HCEC 1CT (cell line): ENCODE results near the gene CATSPERB.
"Not testable (repeated sequence)": the region's sequence is repeated elsewhere in the genome, so short reads cannot be mapped to it uniquely, and the experiment has no call there.

ENCODE experiments used
- DNase-seq: peaks from one replicate; pipeline ENCODE4 v3.0.0-alpha.2; 2017

CATSPERB gene

GRCh38 chr14:91667101-91667500, 64.8 kb downstream of the CATSPERB start:
- not testable (repeated sequence) for DNase-seq

GRCh38 chr14:91660790-91661189, 71.1 kb downstream of the CATSPERB start:
- DNase-seq: no peak

GRCh38 chr14:91654836-91655235, 77.0 kb downstream of the CATSPERB start:
- DNase-seq: no peak

GRCh38 chr14:91653451-91653850, 78.4 kb downstream of the CATSPERB start:
- DNase-seq: no peak

- peak; percentile 41 for DNase-seq
These were observed 82.0 kb downstream of the CATSPERB start for GRCh38 chr14:91649930-91650329.

- DNase-seq: peak; percentile 13
These were observed 84.0 kb downstream of the CATSPERB start for GRCh38 chr14:91647856-91648255.

GRCh38 chr14:91636604-91637003, 95.3 kb downstream of the CATSPERB start:
- DNase-seq: peak; percentile 33

GRCh38 chr14:91624757-91625156, 107.1 kb downstream of the CATSPERB start:
- no peak for DNase-seq

GRCh38 chr14:91614187-91614586, 117.7 kb downstream of the CATSPERB start:
- DNase-seq: no peak

GRCh38 chr14:91613459-91614112, 118.3 kb downstream of the CATSPERB start:
- DNase-seq: no peak

GRCh38 chr14:91611528-91611927, 120.4 kb downstream of the CATSPERB start:
- no peak for DNase-seq

- no peak for DNase-seq
These were observed 122.7 kb downstream of the CATSPERB start for GRCh38 chr14:91609161-91609560.

GRCh38 chr14:91607322-91608047, 124.4 kb downstream of the CATSPERB start:
- DNase-seq: no peak

- DNase-seq: no peak
These were observed 125.0 kb downstream of the CATSPERB start for GRCh38 chr14:91606851-91607250.

- not testable (repeated sequence) for DNase-seq
These were observed 127.3 kb downstream of the CATSPERB start for GRCh38 chr14:91604611-91605010.

GRCh38 chr14:91599994-91600393, 131.9 kb downstream of the CATSPERB start:
- no peak for DNase-seq

GRCh38 chr14:91595736-91596135, 136.2 kb downstream of the CATSPERB start:
- no peak for DNase-seq

- DNase-seq: not testable (repeated sequence)
These were observed 137.9 kb downstream of the CATSPERB start for GRCh38 chr14:91593957-91594356.

GRCh38 chr14:91586410-91586809, 145.5 kb downstream of the CATSPERB start:
- DNase-seq: no peak

- DNase-seq: no peak
These were observed 146.0 kb downstream of the CATSPERB start for GRCh38 chr14:91585856-91586255.

- no peak for DNase-seq
These were observed 149.1 kb downstream of the CATSPERB start for GRCh38 chr14:91582761-91583160.

GRCh38 chr14:91580876-91581577, 150.9 kb downstream of the CATSPERB start:
- no peak for DNase-seq

- no peak for DNase-seq
These were observed 154.2 kb downstream of the CATSPERB start for GRCh38 chr14:91577632-91578233.
